Transverse colon (tissue), 4 donors: Measurements from ENCODE around the gene ZCCHC8.

Experiments
- CTCF ChIP-seq, 5 experiments: fragments of 200-600 bp in 3 of 5; fragments of 450-650 bp in 2 of 5; sonication (generic) in 3 of 5; IDR thresholded peaks; 1 replicate in 2 of 5; 2 replicates in 3 of 5; pipeline ENCODE4 v1.5.1; 2016 to 2017; ENCODE audit warnings: antibody characterized with exemption in 5 of 5, inconsistent platforms in 3 of 5, mild to moderate bottlenecking in 2 of 5, moderate library complexity in 1 of 5
- EP300 ChIP-seq: sonication (generic); formaldehyde crosslinking; IDR thresholded peaks from one replicate; pipeline ENCODE4 v1.6.1; 2017; ENCODE audit warnings: antibody characterized with exemption, low read depth
- POLR2A ChIP-seq: fragments of 450-650 bp; IDR thresholded peaks from one replicate; pipeline ENCODE4 v1.6.1; 2016; ENCODE audit warnings: antibody characterized with exemption, mild to moderate bottlenecking, moderate library complexity
- POLR2AphosphoS5 ChIP-seq, 3 donors: sonication (generic); formaldehyde crosslinking; IDR thresholded peaks; one replicate each; pipeline ENCODE4 v1.6.1; 2016; ENCODE audit warnings: antibody characterized with exemption in 3 of 3

- TF ChIP-seq CTCF (IDR thresholded peaks at IDR 0.05) (no peak), EP300 (no peak), POLR2A (no peak), POLR2AphosphoS5 (IDR thresholded peaks at IDR 0.05) (no peak)
These were observed 73.3 kb downstream of the ZCCHC8 start for GRCh38 chr12:122427403-122427802.
